ENCODE results near the gene COLGALT1. TPM values are rescaled to one million over a fixed set of nuclear protein-coding genes. Genes with fewer than 3 reads are reported as not detected.
"Not testable (repeated sequence)": the region's sequence is repeated elsewhere in the genome, so short reads cannot be mapped to it uniquely, and the experiment has no call there.

Gene COLGALT1
- polyA plus RNA-seq, 3 donors, result 66.8 to 176 (median 68.8) TPM

GRCh38 chr19:17590866-17591265, 35.4 kb downstream of the COLGALT1 start:
- no peak for DNase-seq
- Histone ChIP-seq H3K4me2 (replicated peaks; ENCODE audit: extremely low read depth, low read length, poor library complexity, severe bottlenecking) (no peak overlapping the region), H3K9ac (ENCODE audit: insufficient read depth, low read length, poor library complexity, severe bottlenecking) (no peak overlapping the region), H3K36me3 (replicated peaks in 1 of 2; ENCODE audit: control insufficient read depth in 1 of 2, insufficient read depth in 2 of 2, low read length in 2 of 2) (no peaks in the 10 kb centered on the region), H3K4me3 (replicated peaks in 1 of 3; ENCODE audit: low read depth in 2 of 3, low read length in 3 of 3) (no peak overlapping the region), H2AFZ (ENCODE audit: insufficient read depth, low read depth, low read length, poor library complexity, severe bottlenecking) (no peak overlapping the region), H3K27ac (ENCODE audit: low read depth in 1 of 2, low read length in 2 of 2) (no peak overlapping the region), H3K79me2 (ENCODE audit: insufficient read depth, low read length) (no peaks in the 10 kb centered on the region), H4K20me1 (ENCODE audit: insufficient read depth, low read length) (no peaks in the 10 kb centered on the region), H3K4me1 (ENCODE audit: control insufficient read depth in 1 of 2, insufficient read depth in 2 of 2, low read length in 2 of 2) (no peaks in the 10 kb centered on the region), H3K27me3 (ENCODE audit: control insufficient read depth in 2 of 2, insufficient read depth in 2 of 2, low read length in 2 of 2) (no peaks in the 10 kb centered on the region), H3K9me3 (replicated peaks in 1 of 2; ENCODE audit: control insufficient read depth in 1 of 2, insufficient read depth in 1 of 2, low read length in 2 of 2) (no peaks in the 10 kb centered on the region)
- H3K9me3 Mint-ChIP-seq, result peaks cover 0 to 2% (median 0%) of the 10 kb centered on the region in 7 donors
- H3K27me3 Mint-ChIP-seq (ENCODE audit: low read depth in 3 of 3), result peaks cover 0 to 9% (median 3%) of the 10 kb centered on the region in 3 donors
- no peak overlapping the region for H3K4me3 Mint-ChIP-seq
- H3K4me1 Mint-ChIP-seq, result no peaks in the 10 kb centered on the region
- no peak overlapping the region for H3K27ac Mint-ChIP-seq
- WGBS (ENCODE audit: insufficient coverage), result no CpG with 5 or more reads among the region's 1 CpG
- intact Hi-C loops (cut with micrococcal nuclease), result no loop called here
- TF ChIP-seq CTCF (IDR thresholded peaks at IDR 0.05), result no peak
- no peaks in the 10 kb centered on the region for H3K36me3 Mint-ChIP-seq

- H3K9me3 ChIP-seq (replicated peaks in 1 of 2; ENCODE audit: control insufficient read depth in 1 of 2, insufficient read depth in 1 of 2, low read length in 2 of 2); H3K79me2 ChIP-seq (ENCODE audit: insufficient read depth, low read length); H3K27ac Mint-ChIP-seq; H3K27ac ChIP-seq (ENCODE audit: low read depth in 1 of 2, low read length in 2 of 2); H3K4me3 ChIP-seq (replicated peaks in 1 of 3; ENCODE audit: low read depth in 2 of 3, low read length in 3 of 3); H3K36me3 Mint-ChIP-seq; intact Hi-C loops (cut with micrococcal nuclease); H3K4me3 Mint-ChIP-seq; H3K36me3 ChIP-seq (replicated peaks in 1 of 2; ENCODE audit: control insufficient read depth in 1 of 2, insufficient read depth in 2 of 2, low read length in 2 of 2); H3K27me3 ChIP-seq (ENCODE audit: control insufficient read depth in 2 of 2, insufficient read depth in 2 of 2, low read length in 2 of 2); H3K4me1 Mint-ChIP-seq; H3K27me3 Mint-ChIP-seq (ENCODE audit: low read depth in 3 of 3); H3K9me3 Mint-ChIP-seq; H3K9ac ChIP-seq (ENCODE audit: insufficient read depth, low read length, poor library complexity, severe bottlenecking); H4K20me1 ChIP-seq (ENCODE audit: insufficient read depth, low read length); H3K4me2 ChIP-seq (replicated peaks; ENCODE audit: extremely low read depth, low read length, poor library complexity, severe bottlenecking); DNase-seq; H2AFZ ChIP-seq (ENCODE audit: insufficient read depth, low read depth, low read length, poor library complexity, severe bottlenecking); H3K4me1 ChIP-seq (ENCODE audit: control insufficient read depth in 1 of 2, insufficient read depth in 2 of 2, low read length in 2 of 2): not testable (repeated sequence)
- WGBS (ENCODE audit: insufficient coverage), result 65% methylated on average over 6 of the region's 7 CpGs
Observed at GRCh38 chr19:17594296-17594695, 38.8 kb downstream of the COLGALT1 start.

GRCh38 chr19:17598063-17598462, 42.6 kb downstream of the COLGALT1 start:
- H3K36me3 Mint-ChIP-seq; H3K27ac Mint-ChIP-seq; H3K79me2 ChIP-seq (ENCODE audit: insufficient read depth, low read length); H3K27me3 ChIP-seq (ENCODE audit: control insufficient read depth in 2 of 2, insufficient read depth in 2 of 2, low read length in 2 of 2); H3K9me3 Mint-ChIP-seq; DNase-seq; H2AFZ ChIP-seq (ENCODE audit: insufficient read depth, low read depth, low read length, poor library complexity, severe bottlenecking); H4K20me1 ChIP-seq (ENCODE audit: insufficient read depth, low read length); H3K4me3 ChIP-seq (replicated peaks in 1 of 3; ENCODE audit: low read depth in 2 of 3, low read length in 3 of 3); intact Hi-C loops (cut with micrococcal nuclease); H3K9ac ChIP-seq (ENCODE audit: insufficient read depth, low read length, poor library complexity, severe bottlenecking); H3K27ac ChIP-seq (ENCODE audit: low read depth in 1 of 2, low read length in 2 of 2); H3K4me3 Mint-ChIP-seq; H3K4me2 ChIP-seq (replicated peaks; ENCODE audit: extremely low read depth, low read length, poor library complexity, severe bottlenecking); H3K36me3 ChIP-seq (replicated peaks in 1 of 2; ENCODE audit: control insufficient read depth in 1 of 2, insufficient read depth in 2 of 2, low read length in 2 of 2); H3K9me3 ChIP-seq (replicated peaks in 1 of 2; ENCODE audit: control insufficient read depth in 1 of 2, insufficient read depth in 1 of 2, low read length in 2 of 2): not testable (repeated sequence)
- H3K4me1 ChIP-seq (ENCODE audit: control insufficient read depth in 1 of 2, insufficient read depth in 2 of 2, low read length in 2 of 2), result peaks cover 12 to 23% of the 10 kb centered on the region in 2 donors
- 95% methylated on average over 1 of the region's 8 CpGs for WGBS (ENCODE audit: insufficient coverage)
- Mint-ChIP-seq H3K27me3 (ENCODE audit: low read depth in 3 of 3) (peaks cover 8 to 25% (median 12%) of the 10 kb centered on the region in 3 donors), H3K4me1 (peaks cover 24% of the 10 kb centered on the region)

Data from CD14-positive monocyte (primary cell).